B cell (primary cell): ENCODE results near the gene WDR5.

Source experiments
- EZH2 ChIP-seq: IDR thresholded peaks from 2 replicates; pipeline ENCODE4 v1.6.1; 2012; ENCODE audit warnings: borderline replicate concordance, low read depth, mild to moderate bottlenecking, moderate library complexity, low read length; ENCODE audit not compliant: insufficient read depth, poor library complexity, severe bottlenecking
- TF ChIP-seq, protein P1 (sequence below): fragments of 200-600 bp; IDR thresholded peaks from one replicate; pipeline ENCODE4 v1.8.0; 2022; ENCODE audit warnings: antibody characterized with exemption, mild to moderate bottlenecking

- TF ChIP-seq, protein P1, sequence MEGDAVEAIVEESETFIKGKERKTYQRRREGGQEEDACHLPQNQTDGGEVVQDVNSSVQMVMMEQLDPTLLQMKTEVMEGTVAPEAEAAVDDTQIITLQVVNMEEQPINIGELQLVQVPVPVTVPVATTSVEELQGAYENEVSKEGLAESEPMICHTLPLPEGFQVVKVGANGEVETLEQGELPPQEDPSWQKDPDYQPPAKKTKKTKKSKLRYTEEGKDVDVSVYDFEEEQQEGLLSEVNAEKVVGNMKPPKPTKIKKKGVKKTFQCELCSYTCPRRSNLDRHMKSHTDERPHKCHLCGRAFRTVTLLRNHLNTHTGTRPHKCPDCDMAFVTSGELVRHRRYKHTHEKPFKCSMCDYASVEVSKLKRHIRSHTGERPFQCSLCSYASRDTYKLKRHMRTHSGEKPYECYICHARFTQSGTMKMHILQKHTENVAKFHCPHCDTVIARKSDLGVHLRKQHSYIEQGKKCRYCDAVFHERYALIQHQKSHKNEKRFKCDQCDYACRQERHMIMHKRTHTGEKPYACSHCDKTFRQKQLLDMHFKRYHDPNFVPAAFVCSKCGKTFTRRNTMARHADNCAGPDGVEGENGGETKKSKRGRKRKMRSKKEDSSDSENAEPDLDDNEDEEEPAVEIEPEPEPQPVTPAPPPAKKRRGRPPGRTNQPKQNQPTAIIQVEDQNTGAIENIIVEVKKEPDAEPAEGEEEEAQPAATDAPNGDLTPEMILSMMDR, result no peak
- TF ChIP-seq EZH2, result no peak
Observed at GRCh38 chr9:134195558-134195957, 59.7 kb downstream of the WDR5 start.
